ENCODE results near the gene FUCA1.
A peak's percentile ranks its signal among the peaks of the same experiment; 100 is the strongest.

FUCA1 gene

DNA sequence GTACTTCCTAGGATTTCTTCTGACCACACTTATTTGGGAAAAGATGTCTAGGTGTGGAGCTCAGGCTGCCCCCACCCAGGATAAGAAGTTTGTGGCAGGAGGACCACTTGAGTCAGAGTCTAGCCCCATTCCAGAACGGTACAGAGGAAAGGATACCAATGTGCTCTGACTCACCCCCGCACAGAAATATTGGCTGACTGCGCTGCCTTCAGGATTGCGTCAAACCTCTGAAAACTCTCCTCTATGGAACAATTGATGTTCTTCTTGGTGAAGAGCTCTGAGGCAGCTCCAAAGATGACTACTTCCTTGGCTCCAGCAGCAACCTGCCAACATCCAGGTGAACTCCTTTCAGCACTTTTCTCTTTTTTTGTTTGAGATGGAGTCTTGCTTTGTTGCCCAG, 54.1 kb downstream of the FUCA1 start:
- in situ Hi-C loops (cut with HindIII; ENCODE audit: low pct_ligation_motif_present, low sequenced_read_pairs): no loop called here
- no peak for TF ChIP-seq CTCF (IDR thresholded peaks at IDR 0.05; ENCODE audit: low read depth, low read length, missing control alignments)
- H3K27ac ChIP-seq: no peak overlapping the region
- no peak overlapping the region for H3K4me3 ChIP-seq (ENCODE audit: low read depth, low read length)
- DNase-seq: no peak
- H3K36me3 ChIP-seq (replicated peaks): peaks cover 20% of the 10 kb centered on the region
- no peaks in the 10 kb centered on the region for H3K27me3 ChIP-seq (replicated peaks)

GRCh38 chr1:23810818-23811540, 57.1 kb downstream of the FUCA1 start:
- Histone ChIP-seq H3K4me3 (ENCODE audit: low read depth, low read length) (no peak overlapping the region), H3K27ac (no peak overlapping the region), H3K36me3 (replicated peaks) (peaks cover 6% of the 10 kb centered on the region), H3K27me3 (replicated peaks) (no peaks in the 10 kb centered on the region)
- in situ Hi-C loops (cut with HindIII; ENCODE audit: low pct_ligation_motif_present, low sequenced_read_pairs): no loop called here
- DNase-seq: no peak
- TF ChIP-seq CTCF (IDR thresholded peaks at IDR 0.05; ENCODE audit: low read depth, low read length, missing control alignments): peak; percentile 85

DNA sequence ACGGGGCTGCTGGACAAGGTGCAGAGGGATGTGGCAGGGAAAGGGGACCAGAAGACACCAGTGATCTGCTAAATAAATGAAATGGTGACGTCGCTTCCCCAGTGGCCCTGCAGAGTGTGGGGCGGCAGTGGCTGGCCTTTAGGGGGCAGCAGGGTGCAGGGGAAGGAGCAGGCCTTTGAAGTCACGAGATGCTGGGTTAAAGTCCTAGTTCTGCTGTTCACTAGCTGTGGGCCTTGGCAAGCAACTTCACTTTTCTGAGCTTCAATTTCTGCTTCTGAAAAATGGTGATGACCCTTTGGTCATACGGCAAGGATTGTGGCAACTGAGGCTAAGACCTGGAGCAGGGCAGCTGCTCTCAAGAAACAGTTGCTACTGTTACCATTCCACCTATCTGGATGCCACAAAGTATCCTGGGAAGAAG, 58.3 kb downstream of the FUCA1 start:
- Histone ChIP-seq H3K27me3 (replicated peaks) (no peaks in the 10 kb centered on the region), H3K27ac (no peak overlapping the region), H3K4me3 (ENCODE audit: low read depth, low read length) (no peak overlapping the region), H3K36me3 (replicated peaks) (peaks cover 5% of the 10 kb centered on the region)
- TF ChIP-seq CTCF (IDR thresholded peaks at IDR 0.05; ENCODE audit: low read depth, low read length, missing control alignments): peak; percentile 94
- in situ Hi-C loops (cut with HindIII; ENCODE audit: low pct_ligation_motif_present, low sequenced_read_pairs): no loop called here
- DNase-seq: peak; percentile 63

GRCh38 chr1:23807453-23807852, 60.6 kb downstream of the FUCA1 start:
- in situ Hi-C loops (cut with HindIII; ENCODE audit: low pct_ligation_motif_present, low sequenced_read_pairs): no loop called here
- no peaks in the 10 kb centered on the region for H3K27me3 ChIP-seq (replicated peaks)
- no peak for DNase-seq
- no peak for TF ChIP-seq CTCF (IDR thresholded peaks at IDR 0.05; ENCODE audit: low read depth, low read length, missing control alignments)
- peaks cover 2% of the 10 kb centered on the region for H3K36me3 ChIP-seq (replicated peaks)
- no peak overlapping the region for H3K4me3 ChIP-seq (ENCODE audit: low read depth, low read length)
- H3K27ac ChIP-seq: no peak overlapping the region

DNA sequence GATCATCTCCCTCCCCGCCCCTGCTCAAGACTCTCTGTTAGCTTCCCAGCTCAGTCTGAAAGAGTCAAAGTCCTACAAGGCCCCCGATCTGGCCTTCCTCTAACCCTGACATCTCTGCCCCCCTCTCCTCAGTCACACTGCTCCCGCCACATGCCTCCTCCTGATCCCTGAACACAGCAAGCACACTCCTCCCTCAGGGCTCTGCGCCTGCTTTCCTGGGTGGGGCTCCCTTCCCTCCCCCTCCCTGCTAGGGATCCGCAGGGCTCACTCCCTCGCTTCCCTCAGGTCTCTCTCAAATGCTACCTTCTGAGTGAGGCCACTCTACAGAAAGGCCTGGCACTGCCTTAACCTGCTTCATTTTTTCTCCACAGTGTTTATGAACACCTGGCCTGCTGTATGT, 61.8 kb downstream of the FUCA1 start:
- H3K27ac ChIP-seq: no peak overlapping the region
- no peak for DNase-seq
- H3K4me3 ChIP-seq (ENCODE audit: low read depth, low read length): no peak overlapping the region
- no peaks in the 10 kb centered on the region for H3K36me3 ChIP-seq (replicated peaks)
- H3K27me3 ChIP-seq (replicated peaks): no peaks in the 10 kb centered on the region
- in situ Hi-C loops (cut with HindIII; ENCODE audit: low pct_ligation_motif_present, low sequenced_read_pairs): no loop called here
- no peak for TF ChIP-seq CTCF (IDR thresholded peaks at IDR 0.05; ENCODE audit: low read depth, low read length, missing control alignments)

GRCh38 chr1:23805025-23805424, 63.1 kb downstream of the FUCA1 start:
- H3K27ac ChIP-seq: no peak overlapping the region
- H3K4me3 ChIP-seq (ENCODE audit: low read depth, low read length): no peak overlapping the region
- in situ Hi-C loops (cut with HindIII; ENCODE audit: low pct_ligation_motif_present, low sequenced_read_pairs): no loop called here
- no peaks in the 10 kb centered on the region for H3K36me3 ChIP-seq (replicated peaks)
- no peaks in the 10 kb centered on the region for H3K27me3 ChIP-seq (replicated peaks)
- DNase-seq: no peak
- no peak for TF ChIP-seq CTCF (IDR thresholded peaks at IDR 0.05; ENCODE audit: low read depth, low read length, missing control alignments)
